Measurements from ENCODE around the gene NME5. TPM values are rescaled to one million over a fixed set of nuclear protein-coding genes. Genes with fewer than 3 reads are reported as not detected.

Gene NME5
- total RNA-seq, 5 donors from 2014 or later (not counting 1 experiment from before 2014, with no cell fraction given), result not detected

Other genes with a start within 250 kb of the NME5 start
- gene PKD2L2, start 250.0 kb downstream of the NME5 start, total RNA-seq, result not detected
- gene FAM13B, start 106.3 kb downstream of the NME5 start, total RNA-seq, result 10 to 100 TPM; 43.4 to 53.7 (median 49.6) TPM
- not detected for gene WNT8A, start 55.4 kb downstream of the NME5 start, total RNA-seq
- 10 to 100 TPM; 29.5 to 79.5 (median 72.2) TPM for gene BRD8, start 39.2 kb upstream of the NME5 start, total RNA-seq
- gene KIF20A, start 39.7 kb upstream of the NME5 start, total RNA-seq, result under 1 TPM; 0.32 to 0.67 (median 0.56) TPM
- gene CDC23, start 73.9 kb upstream of the NME5 start, total RNA-seq, result 10 to 100 TPM; 14.8 to 31.0 (median 23.8) TPM
- not detected for gene GFRA3, start 135.2 kb upstream of the NME5 start, total RNA-seq
- under 1 TPM in 1 of 5 donors, not detected in 4; 0.23 TPM for gene CDC25C, start 192.4 kb upstream of the NME5 start, total RNA-seq
- gene FAM53C, start 198.8 kb upstream of the NME5 start, total RNA-seq, result 10 to 100 TPM; 22.2 to 58.3 (median 25.5) TPM
- gene KDM3B, start 213.3 kb upstream of the NME5 start, total RNA-seq, result 10 to 100 TPM; 72.9 to 78.3 (median 76.0) TPM

Measured in T-cell (primary cell).